Activated CD4-positive, alpha-beta T cell treated with anti-CD3 and anti-CD28 coated beads, Interleukin-2, amount 10 ng/mL, durations not matched to agents 7 days and 5 days (primary cell): ENCODE data around the gene JAK1. TPM values are rescaled to one million over a fixed set of nuclear protein-coding genes. Genes with fewer than 3 reads are reported as not detected.

ENCODE experiments used
- total RNA-seq, 2 experiments: library from RNA; stranded (reverse); gene quantifications; one replicate each; pipeline ENCODE4 v1.2.3, GENCODE V29; 2021

The JAK1 gene
- total RNA-seq, 2 experiments from 2014 or later: 198 to 212 TPM

Other genes with a start within 250 kb of the JAK1 start
- gene RAVER2, start 221.5 kb downstream of the JAK1 start, total RNA-seq: 1 to 10 TPM; 1.7 TPM
- 10 to 100 TPM; 37.3 to 42.6 TPM for gene AK4, start 181.7 kb upstream of the JAK1 start, total RNA-seq